ENCODE measurements around the gene PCYOX1L.

PCYOX1L gene

GRCh38 chr5:149367249-149367971 is 9.6 kb downstream of the PCYOX1L start:
- DNase-seq (ENCODE audit: extremely low read depth in 1 of 2, low read depth in 1 of 2), result peak in 1 of 2 donors; percentile 23

GRCh38 chr5:149367972-149368645 is 10.3 kb downstream of the PCYOX1L start:
- DNase-seq (ENCODE audit: extremely low read depth in 1 of 2, low read depth in 1 of 2), result no peak

- no peak for DNase-seq (ENCODE audit: extremely low read depth in 1 of 2, low read depth in 1 of 2)
These were observed 13.0 kb downstream of the PCYOX1L start for GRCh38 chr5:149370878-149371277.

- peak in 1 of 2 donors; percentile 28 for DNase-seq (ENCODE audit: extremely low read depth in 1 of 2, low read depth in 1 of 2)
These were observed 13.6 kb downstream of the PCYOX1L start for GRCh38 chr5:149371296-149371962.

GRCh38 chr5:149372076-149372795 is 14.4 kb downstream of the PCYOX1L start:
- no peak for DNase-seq (ENCODE audit: extremely low read depth in 1 of 2, low read depth in 1 of 2)

- DNase-seq (ENCODE audit: extremely low read depth in 1 of 2, low read depth in 1 of 2), result no peak
These were observed 15.1 kb downstream of the PCYOX1L start for GRCh38 chr5:149372932-149373331.

- DNase-seq (ENCODE audit: extremely low read depth in 1 of 2, low read depth in 1 of 2), result no peak
These were observed 16.5 kb downstream of the PCYOX1L start for GRCh38 chr5:149374303-149374702.

- no peak for DNase-seq (ENCODE audit: extremely low read depth in 1 of 2, low read depth in 1 of 2)
These were observed 17.0 kb downstream of the PCYOX1L start for GRCh38 chr5:149374801-149375200.

GRCh38 chr5:149375434-149375833 is 17.6 kb downstream of the PCYOX1L start:
- DNase-seq (ENCODE audit: extremely low read depth in 1 of 2, low read depth in 1 of 2), result no peak

- DNase-seq (ENCODE audit: extremely low read depth in 1 of 2, low read depth in 1 of 2), result no peak
These were observed 18.3 kb downstream of the PCYOX1L start for GRCh38 chr5:149376104-149376503.

GRCh38 chr5:149376711-149377447 is 19.0 kb downstream of the PCYOX1L start:
- DNase-seq (ENCODE audit: extremely low read depth in 1 of 2, low read depth in 1 of 2), result no peak

GRCh38 chr5:149378241-149378820 is 20.5 kb downstream of the PCYOX1L start:
- no peak for DNase-seq (ENCODE audit: extremely low read depth in 1 of 2, low read depth in 1 of 2)

GRCh38 chr5:149379177-149379761 is 21.4 kb downstream of the PCYOX1L start, which contains the start of gene IL17B:
IL17B (minus strand) TSS chr5:149379292; CDS start chr5:149379225, 67 bp downstream.
- DNase-seq (ENCODE audit: extremely low read depth in 1 of 2, low read depth in 1 of 2), result no peak

GRCh38 chr5:149379818-149380374 is 22.1 kb downstream of the PCYOX1L start:
- no peak for DNase-seq (ENCODE audit: extremely low read depth in 1 of 2, low read depth in 1 of 2)

- DNase-seq (ENCODE audit: extremely low read depth in 1 of 2, low read depth in 1 of 2), result no peak
These were observed 22.7 kb downstream of the PCYOX1L start for GRCh38 chr5:149380466-149381121.

GRCh38 chr5:149381261-149381985 is 23.6 kb downstream of the PCYOX1L start:
- no peak for DNase-seq (ENCODE audit: extremely low read depth in 1 of 2, low read depth in 1 of 2)

- peak; percentile 31 to 43 for DNase-seq (ENCODE audit: extremely low read depth in 1 of 2, low read depth in 1 of 2)
These were observed 24.1 kb downstream of the PCYOX1L start for GRCh38 chr5:149381986-149382338.

GRCh38 chr5:149382517-149383220 is 24.8 kb downstream of the PCYOX1L start:
- no peak for DNase-seq (ENCODE audit: extremely low read depth in 1 of 2, low read depth in 1 of 2)
